ENCODE measurements around the gene MOXD1. TPM values are rescaled to one million over a fixed set of nuclear protein-coding genes. Genes with fewer than 3 reads are reported as not detected.
A peak's percentile ranks its signal among the peaks of the same experiment; 100 is the strongest.

MOXD1 gene
- total and polyA plus RNA-seq, 2 of the 8 experiments (the other 6 are each of a cell fraction or from before 2014, with no cell fraction given) = 1.6 to 3.5 TPM

GRCh38 chr6:132322398-132322797, 78.9 kb downstream of the MOXD1 start:
- Histone ChIP-seq H2BK5ac (ENCODE audit: low read depth, low read length) (no peak overlapping the region), H3K4me1 (replicated peaks in 1 of 4; ENCODE audit: control insufficient read depth in 3 of 4, insufficient read depth in 4 of 4, low read length in 3 of 4) (peaks cover 0 to 1% (median 0%) of the 10 kb centered on the region in 4 experiments; a peak in 1 of 7 replicates), H4K5ac (ENCODE audit: insufficient read length, low read depth, low read length) (no peak overlapping the region), H3K23me2 (ENCODE audit: low read depth, low read length) (no peaks in the 10 kb centered on the region), H3K56ac (replicated peaks; ENCODE audit: insufficient read length, low read depth, low read length) (no peak overlapping the region), H4K20me1 (replicated peaks in 1 of 2; ENCODE audit: control insufficient read depth in 1 of 2, insufficient read depth in 2 of 2, low read length in 2 of 2) (no peaks in the 10 kb centered on the region), H3K4ac (replicated peaks; ENCODE audit: insufficient read length, low read depth, low read length) (no peak overlapping the region), H3K4me3 (ENCODE audit: extremely low read depth in 1 of 4, insufficient read depth in 2 of 4, low read depth in 3 of 4, low read length in 4 of 4) (no peak overlapping the region), H3K9ac (replicated peaks in 1 of 4; ENCODE audit: extremely low read depth in 1 of 4, low read depth in 3 of 4, low read length in 3 of 4) (no peak overlapping the region), H2BK120ac (replicated peaks; ENCODE audit: low read depth, low read length) (no peak overlapping the region), H3K27ac (ENCODE audit: low read depth, low read length) (no peak overlapping the region), H3K79me1 (ENCODE audit: low read depth, low read length) (no peaks in the 10 kb centered on the region), H2AK5ac (ENCODE audit: low read depth, low read length) (no peak overlapping the region), H3K36me3 (ENCODE audit: control insufficient read depth in 2 of 4, insufficient read depth in 4 of 4, low read length in 3 of 4) (no peaks in the 10 kb centered on the region), H3K4me2 (ENCODE audit: insufficient read depth in 1 of 2, low read depth in 2 of 2, low read length in 2 of 2) (no peak overlapping the region), H3K14ac (ENCODE audit: insufficient read length) (no peak overlapping the region), H3K79me2 (ENCODE audit: control insufficient read depth in 1 of 2, insufficient read depth in 2 of 2, low read length in 2 of 2) (no peaks in the 10 kb centered on the region), H2BK20ac (ENCODE audit: low read length) (no peak overlapping the region), H3K23ac (ENCODE audit: insufficient read length) (no peak overlapping the region), H3K9me3 (ENCODE audit: insufficient read depth in 2 of 2, low read depth in 1 of 2, low read length in 1 of 2) (no peaks in the 10 kb centered on the region), H4K91ac (replicated peaks; ENCODE audit: insufficient read length, low read length) (no peak overlapping the region), H3K27me3 (replicated peaks in 1 of 4; ENCODE audit: control insufficient read depth in 3 of 4, extremely low read depth in 1 of 4, insufficient read depth in 3 of 4, low read length in 3 of 4) (no peaks in the 10 kb centered on the region), H3K18ac (ENCODE audit: extremely low read depth, low read length) (no peak overlapping the region), H2BK12ac (ENCODE audit: low read depth, low read length) (no peak overlapping the region), H2BK15ac (ENCODE audit: low read length) (no peak overlapping the region), H2AFZ (ENCODE audit: low read length) (0 out of 2 replicates have a peak overlapping the region, but pooled peaks have one; percentile 20), H4K8ac (ENCODE audit: extremely low read depth, insufficient read depth, low read length) (no peak overlapping the region)
- CTCF ChIA-PET (ENCODE audit: partially characterized antibody) = interaction anchor here (1.0 to 1.7 kb wide), 3 partner anchors 43 to 162 kb away, joined by 3 to 6 read pairs (median 3); no protein-coding TSS in a partner anchor
- DNase-seq (ENCODE audit: low read depth in 1 of 2, low spot score in 2 of 2) (no peak), FAIRE-seq (no peak)
- 91% methylated on average over 2 of the region's 2 CpGs; no CpG with 5 or more reads in 1 of the 2 experiments for WGBS, 2 experiments (ENCODE audit: extremely low coverage in 1 of 2, insufficient coverage in 1 of 2, insufficient read length in 1 of 2, insufficient replicate concordance in 2 of 2, low coverage in 1 of 2, low lambda C conversion rate in 2 of 2, missing lambda C conversion rate in 1 of 2)
- POLR2A ChIA-PET (ENCODE audit: partially characterized antibody) = no interaction called here
- no peak for TF ChIP-seq BRCA1 (IDR thresholded peaks at IDR 0.05; ENCODE audit: low read depth, low read length)
- no peak for TF ChIP-seq EGR1 (IDR thresholded peaks at IDR 0.05; ENCODE audit: borderline replicate concordance, low read depth, low read length)
- TF ChIP-seq RNF2 (IDR thresholded peaks at IDR 0.05; ENCODE audit: borderline replicate concordance, low read depth, low read length, missing control alignments, poor library complexity, severe bottlenecking) = no peak
- no peak for TF ChIP-seq SIX5 (IDR thresholded peaks at IDR 0.05; ENCODE audit: low read depth, low read length)
- no peak for TF ChIP-seq ATF2 (IDR thresholded peaks at IDR 0.05; ENCODE audit: low read length)
- TF ChIP-seq BACH1 (IDR thresholded peaks at IDR 0.05; ENCODE audit: low read length) = no peak
- TF ChIP-seq KDM1A (IDR thresholded peaks at IDR 0.05; ENCODE audit: borderline replicate concordance, low read length) = no peak
- TF ChIP-seq POU5F1 (IDR thresholded peaks at IDR 0.05; ENCODE audit: low read depth, low read length) = no peak
- no peak for TF ChIP-seq POLR2A (IDR thresholded peaks at IDR 0.05; ENCODE audit: control extremely low read depth in 1 of 2, low read depth in 2 of 2, low read length in 2 of 2)
- no peak for TF ChIP-seq CREB1 (IDR thresholded peaks at IDR 0.05)
- no peak for TF ChIP-seq USF2 (IDR thresholded peaks at IDR 0.05; ENCODE audit: low read length)
- no peak for TF ChIP-seq CEBPB (IDR thresholded peaks at IDR 0.05; ENCODE audit: low read depth, low read length)
- no peak for TF ChIP-seq NRF1 (IDR thresholded peaks at IDR 0.05; ENCODE audit: low read depth, low read length)
